K562 (cell line): Measurements from ENCODE around the gene CCL4L2. TPM values are rescaled to one million over a fixed set of nuclear protein-coding genes. Genes with fewer than 3 reads are reported as not detected.

Experiments used
- ATAC-seq: fragments of 200-7000 bp; cut with Tn5 transposase; 3 replicates; pipeline ENCODE4 v1.9.1; 2020; ENCODE audit warnings: moderate library complexity
- BruUV-seq: library from RNA; stranded (reverse); fragments of 400-500 nt; replicated peaks from 2 replicates; lab custom pipeline; 2021; lab: Mats Ljungman, UMichigan
- CTCF ChIA-PET: fragments of 300-600 bp; formaldehyde crosslinking; extraction: SDS; loops from one replicate; lab custom pipeline; 2021; ENCODE audit warnings: low intra/inter-chr PET ratio; lab: Yijun Ruan, JAX
- POLR2A ChIA-PET: fragments of 300-600, 350-650 bp; sonication (Branson Sonifier 250); formaldehyde crosslinking; extraction: SDS; loops from one replicate; lab custom pipeline; 2021; ENCODE audit warnings: antibody characterized with exemption, inconsistent platforms; lab: Yijun Ruan, JAX
- DNase-seq, 4 experiments: peaks; one replicate each; pipeline versions ENCODE4 v3.0.0 to v3.0.0-alpha.2; 2011 to 2018; ENCODE audit warnings: low spot score in 3 of 4, mixed read lengths in 3 of 4; ENCODE audit errors: extremely low read depth in 1 of 4
- FAIRE-seq: peaks from 2 replicates; lab custom pipeline; 2011; peaks lifted over from hg19 to GRCh38; lab: Jason Lieb, UNC
- H2AFZ ChIP-seq: 2 replicates; pipeline ENCODE4 v1.6.0; 2011; ENCODE audit warnings: low read depth, low read length, control low read depth, inconsistent platforms
- H3K27ac ChIP-seq: fragments of 200-600 bp; 3 replicates; pipeline ENCODE4 v1.8.0; 2011; ENCODE audit warnings: low read depth, mild to moderate bottlenecking, control low read depth, inconsistent platforms, low read length, moderate library complexity, mixed read lengths; ENCODE audit errors: extremely low read depth
- H3K27me3 ChIP-seq, 2 experiments: fragments of 300-600 bp in 1 of 2; 2 replicates in 1 of 2; 3 replicates in 1 of 2; pipeline versions ENCODE4 v1.6.0 to v1.8.0; 2011; ENCODE audit warnings: inconsistent platforms in 2 of 2, low read length in 2 of 2, mild to moderate bottlenecking in 1 of 2, mixed read lengths in 1 of 2, moderate library complexity in 1 of 2; ENCODE audit not compliant: control insufficient read depth in 2 of 2, insufficient read depth in 2 of 2
- H3K36me3 ChIP-seq: fragments of 300-600 bp; 3 replicates; pipeline ENCODE4 v1.8.0; 2011; ENCODE audit warnings: mild to moderate bottlenecking, low read length, inconsistent platforms; ENCODE audit not compliant: control insufficient read depth, insufficient read depth
- H3K4me1 ChIP-seq, 2 experiments: fragments of 200-600 bp in 1 of 2; replicated peaks in 1 of 2; 2 replicates in 1 of 2; 3 replicates in 1 of 2; pipeline versions ENCODE4 v1.5.1 to v1.8.0; 2011; ENCODE audit warnings: inconsistent platforms in 2 of 2, low read length in 2 of 2, mild to moderate bottlenecking in 1 of 2, mixed read lengths in 1 of 2, moderate library complexity in 1 of 2; ENCODE audit not compliant: control insufficient read depth in 2 of 2, insufficient read depth in 2 of 2
- H3K4me2 ChIP-seq: 2 replicates; pipeline ENCODE4 v1.6.1; 2011; ENCODE audit warnings: low read length, control low read depth, inconsistent platforms, mixed read lengths; ENCODE audit not compliant: insufficient read depth
- H3K4me3 ChIP-seq: fragments of 200-600 bp; sonication (generic), shearing (Covaris generic); 2 replicates; pipeline ENCODE4 v1.5.1; 2016; ENCODE audit warnings: control low read depth, inconsistent platforms
- H3K79me2 ChIP-seq: fragments of 200-600 bp; 3 replicates; pipeline ENCODE4 v1.8.0; 2011; ENCODE audit warnings: low read length, inconsistent platforms; ENCODE audit not compliant: control insufficient read depth, insufficient read depth
- H3K9ac ChIP-seq, 2 experiments: 2 replicates each; pipeline versions ENCODE4 v1.6.0 to v1.6.1; 2011; ENCODE audit warnings: low read depth in 2 of 2, low read length in 2 of 2, control low read depth in 1 of 2, inconsistent platforms in 1 of 2, mild to moderate bottlenecking in 1 of 2, mixed read lengths in 1 of 2; ENCODE audit not compliant: insufficient read depth in 1 of 2
- H3K9me1 ChIP-seq: one replicate; pipeline ENCODE4 v1.6.0; 2011; ENCODE audit warnings: inconsistent platforms, mild to moderate bottlenecking, low read length, moderate library complexity; ENCODE audit not compliant: control insufficient read depth, insufficient read depth
- H3K9me3 ChIP-seq: replicated peaks from 2 replicates; pipeline ENCODE4 v1.5.1; 2011; ENCODE audit warnings: low read depth, low read length, inconsistent platforms; ENCODE audit not compliant: control insufficient read depth, insufficient read depth
- H4K20me1 ChIP-seq: replicated peaks from 2 replicates; pipeline ENCODE4 v1.6.1; 2011; ENCODE audit warnings: low read length, inconsistent platforms, mixed read lengths; ENCODE audit not compliant: control insufficient read depth, insufficient read depth
- C11orf30 ChIP-seq: fragments of 450-650 bp; IDR thresholded peaks from 2 replicates; pipeline ENCODE4 v1.6.1; 2016; ENCODE audit warnings: low read depth, mild to moderate bottlenecking
- FOXJ3 ChIP-seq: sonication (generic); formaldehyde crosslinking; IDR thresholded peaks from 2 replicates; pipeline ENCODE4 v1.4.0; 2020; ENCODE audit warnings: mild to moderate bottlenecking, missing genetic modification reagents
- FOXK2 ChIP-seq, 2 experiments: fragments of 450-650 bp; IDR thresholded peaks in 1 of 2; conservative IDR thresholded peaks in 1 of 2; 2 replicates each; pipeline ENCODE4 v1.6.1; 2016; ENCODE audit warnings: low read depth in 2 of 2, mild to moderate bottlenecking in 1 of 2
- NCOA1 ChIP-seq: fragments of 450-650 bp; IDR thresholded peaks from 2 replicates; pipeline ENCODE4 v1.6.1; 2016; ENCODE audit warnings: low read depth
- NKRF ChIP-seq: fragments of 450-650 bp; IDR thresholded peaks from 2 replicates; pipeline ENCODE4 v1.6.1; 2016; ENCODE audit warnings: borderline replicate concordance
- OTX1 ChIP-seq: fragments of 450-650 bp; formaldehyde crosslinking; IDR thresholded peaks from 2 replicates; pipeline ENCODE4 v1.4.0; 2022; ENCODE audit warnings: mild to moderate bottlenecking
- PHTF2 ChIP-seq: fragments of 250-450 bp; sonication (Bioruptor Pico); IDR thresholded peaks from 2 replicates; pipeline ENCODE4 v1.5.0; 2021; ENCODE audit warnings: mild to moderate bottlenecking
- POLR2AphosphoS5 ChIP-seq: IDR thresholded peaks from 2 replicates; pipeline ENCODE4 v1.6.1; 2011; ENCODE audit warnings: mild to moderate bottlenecking, low read depth, low read length, moderate library complexity; ENCODE audit not compliant: control insufficient read depth, insufficient read depth
- SIN3A ChIP-seq, 2 experiments: fragments of 150-350 bp in 1 of 2; IDR thresholded peaks; 2 replicates each; pipeline ENCODE4 v1.6.1; 2011 to 2016; ENCODE audit warnings: borderline replicate concordance in 2 of 2, low read depth in 2 of 2, low read length in 2 of 2, mild to moderate bottlenecking in 2 of 2, moderate library complexity in 2 of 2; ENCODE audit not compliant: control insufficient read depth in 1 of 2
- SNAPC5 ChIP-seq: fragments of 250-450 bp; sonication (Bioruptor Pico); IDR thresholded peaks from 2 replicates; pipeline ENCODE4 v1.8.0; 2021; ENCODE audit warnings: moderate library complexity, mild to moderate bottlenecking, inconsistent platforms
- TBL1XR1 ChIP-seq, 2 experiments: IDR thresholded peaks; 2 replicates each; pipeline ENCODE4 v1.6.1; 2012; ENCODE audit warnings: improper control_type of control experiment in 2 of 2, low read length in 2 of 2, mild to moderate bottlenecking in 1 of 2
- ZNF232 ChIP-seq: sonication (generic); formaldehyde crosslinking; IDR thresholded peaks from 2 replicates; pipeline ENCODE4 v1.8.0; 2022; ENCODE audit warnings: mild to moderate bottlenecking, missing genetic modification reagents
- ZNF551 ChIP-seq: fragments of 250-450 bp; sonication (Bioruptor Pico); IDR thresholded peaks from 2 replicates; pipeline ENCODE4 v1.5.0; 2021; ENCODE audit warnings: mild to moderate bottlenecking, moderate library complexity
- WGBS: fragments of 100-300 bp; shearing (Covaris generic); methylation state at CpG from one replicate; pipeline ENCODE4 v1.1.6; 2016; ENCODE audit warnings: low coverage, mixed read lengths; ENCODE audit not compliant: insufficient coverage; ENCODE audit errors: missing lambda C conversion rate; 5-methylcytosine and 5-hydroxymethylcytosine counted together
- in situ Hi-C: fragments of 300-500 bp; cut with MboI; formaldehyde crosslinking; loops from 4 replicates; pipeline ENCODE4 v1.15.0; 2018; ENCODE audit warnings: inconsistent platforms, mixed read lengths
- intact Hi-C: fragments of 100-400 bp; cut with micrococcal nuclease; formaldehyde crosslinking; loops from 2 replicates; pipeline ENCODE4 v1.14.2; 2022
- polyA plus RNA-seq, 8 experiments: library from polyadenylated mRNA; depleted of rRNA in 4 of 8; stranded (reverse) in 5 of 8; unstranded in 3 of 8; fragments of >200 nt; fragmentation: Nextera tagmentation in 2 of 8; fragmentation: Illumina TruSeq in 1 of 8; extraction: Ambion mirVana in 2 of 8; extraction: Trizol in 1 of 8; gene quantifications; 2 replicates each; pipeline versions ENCODE4 v1.2.1 to v1.2.3, GENCODE V29; 2011 to 2014; ENCODE audit warnings: inconsistent platforms in 1 of 8, missing spikeins in 1 of 8
- total RNA-seq, 7 experiments: library from RNA; depleted of rRNA in 6 of 7; stranded (reverse); fragments of >200 nt in 6 of 7; fragmentation: Illumina TruSeq in 2 of 7; extraction: Trizol in 2 of 7; gene quantifications; 2 replicates each; pipeline versions ENCODE4 v1.2.1 to v1.2.3, GENCODE V29; 2011 to 2021; ENCODE audit warnings: low replicate concordance in 1 of 7
- TF ChIP-seq, protein P1 (sequence below): fragments of 250-450 bp; sonication (Bioruptor Pico); IDR thresholded peaks from 2 replicates; pipeline ENCODE4 v1.5.0; 2021
- TF ChIP-seq, protein P2 (sequence below), 3 experiments: fragments of 200-800 bp in 1 of 3; fragments of 250-450 bp in 1 of 3; fragments of 450-650 bp in 1 of 3; sonication (Bioruptor Pico) in 1 of 3; sonication (Bioruptor generic) in 1 of 3; formaldehyde crosslinking in 1 of 3; IDR thresholded peaks; 2 replicates each; pipeline versions ENCODE4 v1.6.1 to v1.8.0; 2016 to 2022; ENCODE audit warnings: mild to moderate bottlenecking in 2 of 3, missing genetic modification characterization in 2 of 3, missing compliant biosample characterization in 1 of 3, moderate library complexity in 1 of 3

Gene CCL4L2
- total and polyA plus RNA-seq, 9 of the 15 experiments (the other 6 are each of a cell fraction or from before 2014, with no cell fraction given) = 0.11 to 0.51 (median 0.38) TPM; not detected in 6

DNA sequence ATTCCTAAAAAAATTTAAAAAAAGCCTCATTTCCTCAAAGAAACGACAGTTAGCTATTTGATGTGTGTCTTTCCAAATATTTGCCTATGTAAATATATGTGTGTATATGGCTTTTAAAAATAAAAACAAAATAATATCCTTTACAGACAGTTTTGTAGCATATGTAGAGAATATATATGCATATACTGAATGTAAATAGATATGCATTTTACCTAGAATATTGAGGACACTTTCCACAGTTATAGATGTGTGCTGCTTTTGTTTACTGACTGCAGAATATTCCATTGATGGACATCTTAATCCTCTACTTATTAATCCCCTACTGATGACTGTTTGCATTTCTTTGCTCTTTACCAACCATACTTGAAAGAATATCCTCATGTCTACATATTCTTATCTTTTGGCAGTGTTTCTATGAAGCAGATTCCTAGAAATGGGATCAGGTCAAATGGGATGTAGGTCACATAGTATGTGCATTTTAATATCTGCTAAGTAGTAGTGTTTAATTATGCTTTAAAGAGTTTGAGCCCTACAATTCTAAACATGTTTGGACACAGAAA lies 17.6 kb upstream of the CCL4L2 start:
- CTCF ChIA-PET = no interaction called here
- FAIRE-seq (no peak), ATAC-seq (no peak), DNase-seq (no peak)
- H3K36me3 ChIP-seq = no peaks in the 10 kb centered on the region
- H3K27me3 ChIP-seq = peaks cover 15 to 33% of the 10 kb centered on the region in 2 experiments; a peak in 4 of 5 replicates
- H3K9me3 ChIP-seq = no peaks in the 10 kb centered on the region
- H3K27ac ChIP-seq = no peak overlapping the region
- H2AFZ ChIP-seq = no peak overlapping the region
- H3K9ac ChIP-seq = no peak overlapping the region
- intact Hi-C loops = no loop called here
- H3K79me2 ChIP-seq = no peaks in the 10 kb centered on the region
- 0% methylated on average over 1 of the region's 1 CpG for WGBS
- in situ Hi-C loops = loop anchor here (10.0 kb wide), 1 partner anchor 282 kb away; no protein-coding TSS in a partner anchor
- H3K4me1 ChIP-seq = no peaks in the 10 kb centered on the region; a peak in 1 of 5 replicates
- POLR2A ChIA-PET = interaction anchor here (0.6 to 1.1 kb wide), 3 partner anchors 9 to 16 kb away, joined by 3 read pairs; no protein-coding TSS in a partner anchor
- H3K4me3 ChIP-seq = no peak overlapping the region
- H3K4me2 ChIP-seq = no peak overlapping the region
- BruUV-seq = no TSS peak
- no peaks in the 10 kb centered on the region for H4K20me1 ChIP-seq
- no peaks in the 10 kb centered on the region for H3K9me1 ChIP-seq
- TF ChIP-seq SIN3A (IDR thresholded peaks at IDR 0.05; ENCODE audit: borderline replicate concordance in 2 of 2, control insufficient read depth in 1 of 2, low read depth in 2 of 2, low read length in 2 of 2) (no peak), NKRF (no peak), ZNF551 (no peak), NCOA1 (no peak), POLR2AphosphoS5 (no peak), OTX1 (CRISPR knock-in tag) (no peak), SNAPC5 (CRISPR knock-in tag) (no peak), TBL1XR1 (IDR thresholded peaks at IDR 0.05; ENCODE audit: low read length in 2 of 2) (no peak), PHTF2 (CRISPR knock-in tag) (no peak), ZNF232 (CRISPR knock-in tag) (no peak), FOXK2 (conservative IDR thresholded peaks at IDR 0.05 in 1 of 2, IDR thresholded peaks at IDR 0.05 in 1 of 2; ENCODE audit: low read depth in 2 of 2) (no peak), C11orf30 (no peak), FOXJ3 (CRISPR knock-in tag) (no peak)
- TF ChIP-seq, protein P1, sequence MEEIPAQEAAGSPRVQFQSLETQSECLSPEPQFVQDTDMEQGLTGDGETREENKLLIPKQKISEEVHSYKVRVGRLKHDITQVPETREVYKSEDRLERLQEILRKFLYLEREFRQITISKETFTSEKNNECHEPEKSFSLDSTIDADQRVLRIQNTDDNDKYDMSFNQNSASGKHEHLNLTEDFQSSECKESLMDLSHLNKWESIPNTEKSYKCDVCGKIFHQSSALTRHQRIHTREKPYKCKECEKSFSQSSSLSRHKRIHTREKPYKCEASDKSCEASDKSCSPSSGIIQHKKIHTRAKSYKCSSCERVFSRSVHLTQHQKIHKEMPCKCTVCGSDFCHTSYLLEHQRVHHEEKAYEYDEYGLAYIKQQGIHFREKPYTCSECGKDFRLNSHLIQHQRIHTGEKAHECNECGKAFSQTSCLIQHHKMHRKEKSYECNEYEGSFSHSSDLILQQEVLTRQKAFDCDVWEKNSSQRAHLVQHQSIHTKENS (CRISPR knock-in tag) = no peak
- TF ChIP-seq, protein P2, sequence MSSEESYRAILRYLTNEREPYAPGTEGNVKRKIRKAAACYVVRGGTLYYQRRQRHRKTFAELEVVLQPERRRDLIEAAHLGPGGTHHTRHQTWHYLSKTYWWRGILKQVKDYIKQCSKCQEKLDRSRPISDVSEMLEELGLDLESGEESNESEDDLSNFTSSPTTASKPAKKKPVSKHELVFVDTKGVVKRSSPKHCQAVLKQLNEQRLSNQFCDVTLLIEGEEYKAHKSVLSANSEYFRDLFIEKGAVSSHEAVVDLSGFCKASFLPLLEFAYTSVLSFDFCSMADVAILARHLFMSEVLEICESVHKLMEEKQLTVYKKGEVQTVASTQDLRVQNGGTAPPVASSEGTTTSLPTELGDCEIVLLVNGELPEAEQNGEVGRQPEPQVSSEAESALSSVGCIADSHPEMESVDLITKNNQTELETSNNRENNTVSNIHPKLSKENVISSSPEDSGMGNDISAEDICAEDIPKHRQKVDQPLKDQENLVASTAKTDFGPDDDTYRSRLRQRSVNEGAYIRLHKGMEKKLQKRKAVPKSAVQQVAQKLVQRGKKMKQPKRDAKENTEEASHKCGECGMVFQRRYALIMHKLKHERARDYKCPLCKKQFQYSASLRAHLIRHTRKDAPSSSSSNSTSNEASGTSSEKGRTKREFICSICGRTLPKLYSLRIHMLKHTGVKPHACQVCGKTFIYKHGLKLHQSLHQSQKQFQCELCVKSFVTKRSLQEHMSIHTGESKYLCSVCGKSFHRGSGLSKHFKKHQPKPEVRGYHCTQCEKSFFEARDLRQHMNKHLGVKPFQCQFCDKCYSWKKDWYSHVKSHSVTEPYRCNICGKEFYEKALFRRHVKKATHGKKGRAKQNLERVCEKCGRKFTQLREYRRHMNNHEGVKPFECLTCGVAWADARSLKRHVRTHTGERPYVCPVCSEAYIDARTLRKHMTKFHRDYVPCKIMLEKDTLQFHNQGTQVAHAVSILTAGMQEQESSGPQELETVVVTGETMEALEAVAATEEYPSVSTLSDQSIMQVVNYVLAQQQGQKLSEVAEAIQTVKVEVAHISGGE (CRISPR knock-in tag; IDR thresholded peaks at IDR 0.05) = no peak
